ENCODE measurements around the gene CCDC85C. TPM values are rescaled to one million over a fixed set of nuclear protein-coding genes. Genes with fewer than 3 reads are reported as not detected.

The CCDC85C gene
- total and polyA plus RNA-seq, 9 donors: 2.1 to 28.4 (median 13.1) TPM

- Histone ChIP-seq H3K36me3 (no peaks in the 10 kb centered on the region), H3K9me3 (no peaks in the 10 kb centered on the region), H3K27ac (no peak overlapping the region), H3K27me3 (no peaks in the 10 kb centered on the region), H3K4me3 (no peak overlapping the region), H3K4me1 (ENCODE audit: insufficient read depth) (peaks cover 20% of the 10 kb centered on the region)
- intact Hi-C loops (cut with DNase I): loop anchor here in 2 of 4 donors (5.0 to 10.0 kb wide), 2 partner anchors 87 to 364 kb away; no protein-coding TSS in a partner anchor
- TF ChIP-seq POLR2A (IDR thresholded peaks at IDR 0.05) (no peak), EP300 (IDR thresholded peaks at IDR 0.05) (no peak), CTCF (IDR thresholded peaks at IDR 0.05) (no peak)
- WGBS, 3 donors: 78 to 95% (median 88%) methylated on average over 11 of the region's 11 CpGs
- peak in 4 of 5 donors; percentile 10 to 39 (median 27) for DNase-seq
These were observed 83.4 kb downstream of the CCDC85C start for GRCh38 chr14:99520571-99521081.

- Histone ChIP-seq H3K36me3 (no peaks in the 10 kb centered on the region), H3K27ac (no peak overlapping the region), H3K4me3 (no peak overlapping the region), H3K4me1 (ENCODE audit: insufficient read depth) (peaks cover 20% of the 10 kb centered on the region), H3K9me3 (no peaks in the 10 kb centered on the region), H3K27me3 (no peaks in the 10 kb centered on the region)
- TF ChIP-seq CTCF (IDR thresholded peaks at IDR 0.05): no peak
- no peak for TF ChIP-seq EP300 (IDR thresholded peaks at IDR 0.05)
- no peak for TF ChIP-seq POLR2A (IDR thresholded peaks at IDR 0.05)
- intact Hi-C loops (cut with DNase I): loop anchor here (2.0 to 10.0 kb wide), 4 partner anchors 87 to 367 kb away; no protein-coding TSS in a partner anchor
- DNase-seq: peak in 3 of 5 donors; percentile 8 to 37 (median 28)
- WGBS, 3 donors: 66 to 67% (median 67%) methylated on average over 6 of the region's 6 CpGs
These were observed 84.0 kb downstream of the CCDC85C start for GRCh38 chr14:99519931-99520421.

- H3K9me3 ChIP-seq: no peaks in the 10 kb centered on the region
- intact Hi-C loops (cut with DNase I): loop anchor here (2.0 to 10.0 kb wide), 3 partner anchors 109 to 368 kb away; no protein-coding TSS in a partner anchor
- H3K36me3 ChIP-seq: no peaks in the 10 kb centered on the region
- no peak overlapping the region for H3K27ac ChIP-seq
- TF ChIP-seq EP300 (IDR thresholded peaks at IDR 0.05) (no peak), POLR2A (IDR thresholded peaks at IDR 0.05) (no peak)
- WGBS, 3 donors: 89 to 96% (median 91%) methylated on average over 8 of the region's 8 CpGs
- peak in 1 of 5 donors; percentile 16 for DNase-seq
- no peak overlapping the region for H3K4me3 ChIP-seq
- H3K27me3 ChIP-seq: no peaks in the 10 kb centered on the region
- peaks cover 20% of the 10 kb centered on the region for H3K4me1 ChIP-seq (ENCODE audit: insufficient read depth)
These were observed 84.6 kb downstream of the CCDC85C start for GRCh38 chr14:99519347-99519881.

- no peak for TF ChIP-seq POLR2A (IDR thresholded peaks at IDR 0.05)
- no peak for TF ChIP-seq EP300 (IDR thresholded peaks at IDR 0.05)
- peak; percentile 88 to 95 (median 91) for TF ChIP-seq CTCF (IDR thresholded peaks at IDR 0.05)
- WGBS, 3 donors: 27 to 28% (median 27%) methylated on average over 21 of the region's 21 CpGs
- H3K4me1 ChIP-seq (ENCODE audit: insufficient read depth): peaks cover 16% of the 10 kb centered on the region
- DNase-seq: peak; percentile 59 to 88 (median 81)
- intact Hi-C loops (cut with DNase I): loop anchor here (2.0 to 10.0 kb wide), 3 partner anchors 110 to 369 kb away; no protein-coding TSS in a partner anchor
- H3K27me3 ChIP-seq: no peaks in the 10 kb centered on the region
- no peaks in the 10 kb centered on the region for H3K36me3 ChIP-seq
- H3K4me3 ChIP-seq: no peak overlapping the region
- no peaks in the 10 kb centered on the region for H3K9me3 ChIP-seq
- H3K27ac ChIP-seq: no peak overlapping the region
These were observed 85.3 kb downstream of the CCDC85C start for GRCh38 chr14:99518441-99519346.

All from ovary (tissue), 9 donors.